ENCODE data around the gene PGM5. TPM values are rescaled to one million over a fixed set of nuclear protein-coding genes. Genes with fewer than 3 reads are reported as not detected.

Gene PGM5
- total RNA-seq, 1 experiment from 2014 or later = 0.15 TPM

DNA sequence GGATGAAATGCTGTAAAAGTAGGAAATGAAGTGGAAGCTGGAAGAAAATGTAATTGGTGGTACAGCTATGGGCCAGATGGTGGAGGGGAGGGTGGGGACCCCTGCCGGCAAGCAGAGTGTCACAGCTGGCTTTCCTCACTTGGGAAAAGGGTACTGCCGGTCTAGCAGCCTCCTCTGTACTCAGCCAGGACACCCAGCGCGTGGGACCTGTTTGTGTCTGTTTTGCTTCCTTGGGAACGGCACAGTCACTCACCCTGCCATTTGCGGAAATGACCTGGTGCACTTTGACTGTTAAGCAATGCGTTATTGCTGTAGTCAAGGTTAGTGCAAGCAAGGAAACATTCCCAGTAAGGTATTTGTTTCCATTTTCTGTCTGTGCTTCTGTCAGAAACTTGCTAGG lies 174.2 kb downstream of the PGM5 start (continued):
- TF ChIP-seq REST (IDR thresholded peaks at IDR 0.05; ENCODE audit: low read depth) = no peak
- TF ChIP-seq, protein P1, sequence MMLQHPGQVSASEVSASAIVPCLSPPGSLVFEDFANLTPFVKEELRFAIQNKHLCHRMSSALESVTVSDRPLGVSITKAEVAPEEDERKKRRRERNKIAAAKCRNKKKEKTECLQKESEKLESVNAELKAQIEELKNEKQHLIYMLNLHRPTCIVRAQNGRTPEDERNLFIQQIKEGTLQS (IDR thresholded peaks at IDR 0.05) = no peak

DNA sequence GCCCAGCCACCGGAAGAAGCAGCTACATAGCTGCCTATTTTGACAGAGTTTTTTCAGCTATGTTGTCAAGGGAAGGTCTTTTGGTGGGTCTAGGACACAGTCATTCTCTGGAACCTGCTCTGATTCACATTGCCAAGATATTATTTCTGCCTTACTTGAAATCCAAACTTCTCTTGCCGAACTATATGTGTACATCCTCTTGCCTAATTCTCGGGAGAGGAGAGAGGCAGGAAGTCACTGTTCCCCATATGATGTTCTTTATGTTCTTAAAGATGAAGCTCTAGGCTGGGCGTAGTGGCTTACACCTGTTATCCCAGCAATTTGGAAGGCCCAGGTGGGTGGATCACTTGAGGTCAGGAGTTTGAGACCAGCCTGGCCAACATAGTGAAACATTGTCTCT lies 175.7 kb downstream of the PGM5 start:
- BruUV-seq (replicated peaks) = no TSS peak
- no peak overlapping the region for H3K4me3 ChIP-seq (replicated peaks in 1 of 2; ENCODE audit: low read depth in 1 of 2, low read length in 2 of 2)

More for the DNA sequence above, 175.7 kb downstream of the PGM5 start:
- H3K9me2 ChIP-seq (ENCODE audit: insufficient read depth) = no peaks in the 10 kb centered on the region
- H3K4me1 ChIP-seq (ENCODE audit: control insufficient read depth in 1 of 2, insufficient read depth in 2 of 2, low read length in 2 of 2) = no peaks in the 10 kb centered on the region
- H3K27ac ChIP-seq (ENCODE audit: low read depth, low read length) = no peak overlapping the region
- no peak for DNase-seq (ENCODE audit: low read depth, low spot score)
- POLR2A ChIA-PET = no interaction called here
- no peak overlapping the region for H3K9ac ChIP-seq (ENCODE audit: low read length)
- intact Hi-C loops (cut with micrococcal nuclease) = no loop called here
- H4K20me1 ChIP-seq (ENCODE audit: insufficient read depth) = no peaks in the 10 kb centered on the region
- TF ChIP-seq, protein P1 (IDR thresholded peaks at IDR 0.05) = no peak
- no peak for TF ChIP-seq RAD21 (IDR thresholded peaks at IDR 0.05; ENCODE audit: low read depth)
- no peak for ATAC-seq
- H3K27me3 ChIP-seq (ENCODE audit: insufficient read depth, low read length) = 0 out of 2 replicates have a peak, but pooled peaks cover 15% of the 10 kb centered on the region
- no peaks in the 10 kb centered on the region for H3K79me2 ChIP-seq (ENCODE audit: insufficient read depth, low read length)
- no peak overlapping the region for H2AFZ ChIP-seq (ENCODE audit: low read depth, low read length, poor library complexity, severe bottlenecking)
- RAD21 ChIA-PET (ENCODE audit: low non-redundant PET in 1 of 2, low total read pairs in 2 of 2, uncharacterized antibody in 2 of 2, unreplicated experiment in 2 of 2) = no interaction called here
- no peak overlapping the region for H3K4me2 ChIP-seq (ENCODE audit: low read length)
- CTCF ChIA-PET = no interaction called here
- H3K36me3 ChIP-seq (ENCODE audit: control insufficient read depth in 1 of 2, insufficient read depth in 2 of 2, low read length in 2 of 2) = no peaks in the 10 kb centered on the region
- no peaks in the 10 kb centered on the region for H3K9me3 ChIP-seq (ENCODE audit: control insufficient read depth in 1 of 2, insufficient read depth in 1 of 2, low read depth in 1 of 2, low read length in 2 of 2)
